ENCODE measurements around the gene ISYNA1.

ISYNA1 gene

GRCh38 chr19:18466354-18466753 lies 28.4 kb upstream of the ISYNA1 start:
- no peak for DNase-seq

GRCh38 chr19:18465964-18466339 lies 28.0 kb upstream of the ISYNA1 start:
- DNase-seq, result no peak

GRCh38 chr19:18465214-18465963 lies 27.5 kb upstream of the ISYNA1 start:
- DNase-seq, result no peak

GRCh38 chr19:18464646-18465045 lies 26.7 kb upstream of the ISYNA1 start:
- DNase-seq, result no peak

- no peak for DNase-seq
These were observed 23.5 kb upstream of the ISYNA1 start for GRCh38 chr19:18461471-18461870.

- DNase-seq, result no peak
These were observed 23.0 kb upstream of the ISYNA1 start for GRCh38 chr19:18460900-18461299.

- no peak for DNase-seq
These were observed 19.8 kb upstream of the ISYNA1 start for GRCh38 chr19:18457483-18458331.

- DNase-seq, result no peak
These were observed 19.0 kb upstream of the ISYNA1 start for GRCh38 chr19:18456974-18457373.

- DNase-seq, result no peak
These were observed 18.3 kb upstream of the ISYNA1 start for GRCh38 chr19:18456279-18456678.

- DNase-seq, result no peak
These were observed 15.5 kb upstream of the ISYNA1 start for GRCh38 chr19:18453269-18454024.

GRCh38 chr19:18452386-18452785 lies 14.5 kb upstream of the ISYNA1 start:
- DNase-seq, result no peak

- DNase-seq, result peak; percentile 79 to 89
These were observed 13.3 kb upstream of the ISYNA1 start for GRCh38 chr19:18450931-18451836.

- no peak for DNase-seq
These were observed 12.3 kb upstream of the ISYNA1 start for GRCh38 chr19:18450021-18450930.

- DNase-seq, result no peak
These were observed 11.6 kb upstream of the ISYNA1 start for GRCh38 chr19:18449552-18449951.

GRCh38 chr19:18446811-18447359 lies 9.0 kb upstream of the ISYNA1 start:
- DNase-seq, result no peak

- no peak for DNase-seq
These were observed 8.3 kb upstream of the ISYNA1 start for GRCh38 chr19:18446145-18446810.

- no peak for DNase-seq
These were observed 7.5 kb upstream of the ISYNA1 start for GRCh38 chr19:18445262-18445948.

- no peak for DNase-seq
These were observed 6.6 kb upstream of the ISYNA1 start for GRCh38 chr19:18444513-18444912.

GRCh38 chr19:18443831-18444230 lies 5.9 kb upstream of the ISYNA1 start:
- no peak for DNase-seq

- DNase-seq, result no peak
These were observed 5.5 kb upstream of the ISYNA1 start for GRCh38 chr19:18443406-18443805.
